Testis (tissue), 2 donors: ENCODE results near the gene SMURF1.

Source experiments
- POLR2A ChIP-seq: fragments of 450-650 bp; IDR thresholded peaks from one replicate; pipeline ENCODE4 v1.6.1; 2017; ENCODE audit warnings: antibody characterized with exemption, mild to moderate bottlenecking, moderate library complexity
- TF ChIP-seq, protein P1 (sequence below), 3 experiments: fragments of 450-650 bp in 2 of 3; fragments of 200-600 bp in 1 of 3; sonication (generic) in 1 of 3; IDR thresholded peaks; one replicate each; pipeline ENCODE4 v1.5.1; 2016 to 2019; ENCODE audit warnings: antibody characterized with exemption in 3 of 3, mild to moderate bottlenecking in 2 of 3, moderate library complexity in 1 of 3

DNA sequence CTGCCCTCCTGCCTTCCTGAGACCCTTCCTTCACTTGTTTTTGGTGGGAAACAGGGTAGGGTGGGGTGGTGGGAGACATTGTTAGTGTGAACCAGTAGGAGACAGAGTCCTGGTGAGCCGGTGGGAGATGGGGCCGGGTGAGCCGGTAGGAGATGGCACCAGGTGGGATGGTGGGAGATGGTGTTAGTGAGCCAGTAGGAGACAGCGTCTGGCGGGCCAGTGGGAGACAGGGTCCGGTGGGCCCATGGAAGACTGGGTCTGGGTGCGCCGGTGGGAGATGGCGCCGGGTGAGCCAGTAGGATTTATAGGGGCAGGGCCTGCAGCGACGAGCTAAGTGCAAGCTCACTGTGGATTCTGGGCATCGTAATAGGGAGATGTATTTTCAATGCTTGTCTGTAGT is 148.8 kb downstream of the SMURF1 start:
- TF ChIP-seq, protein P1, sequence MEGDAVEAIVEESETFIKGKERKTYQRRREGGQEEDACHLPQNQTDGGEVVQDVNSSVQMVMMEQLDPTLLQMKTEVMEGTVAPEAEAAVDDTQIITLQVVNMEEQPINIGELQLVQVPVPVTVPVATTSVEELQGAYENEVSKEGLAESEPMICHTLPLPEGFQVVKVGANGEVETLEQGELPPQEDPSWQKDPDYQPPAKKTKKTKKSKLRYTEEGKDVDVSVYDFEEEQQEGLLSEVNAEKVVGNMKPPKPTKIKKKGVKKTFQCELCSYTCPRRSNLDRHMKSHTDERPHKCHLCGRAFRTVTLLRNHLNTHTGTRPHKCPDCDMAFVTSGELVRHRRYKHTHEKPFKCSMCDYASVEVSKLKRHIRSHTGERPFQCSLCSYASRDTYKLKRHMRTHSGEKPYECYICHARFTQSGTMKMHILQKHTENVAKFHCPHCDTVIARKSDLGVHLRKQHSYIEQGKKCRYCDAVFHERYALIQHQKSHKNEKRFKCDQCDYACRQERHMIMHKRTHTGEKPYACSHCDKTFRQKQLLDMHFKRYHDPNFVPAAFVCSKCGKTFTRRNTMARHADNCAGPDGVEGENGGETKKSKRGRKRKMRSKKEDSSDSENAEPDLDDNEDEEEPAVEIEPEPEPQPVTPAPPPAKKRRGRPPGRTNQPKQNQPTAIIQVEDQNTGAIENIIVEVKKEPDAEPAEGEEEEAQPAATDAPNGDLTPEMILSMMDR (IDR thresholded peaks at IDR 0.05), result no peak
- no peak for TF ChIP-seq POLR2A
